Breast epithelium (tissue), 4 donors: ENCODE results near the gene RNASE3. TPM values are rescaled to one million over a fixed set of nuclear protein-coding genes. Genes with fewer than 3 reads are reported as not detected.
A peak's percentile ranks its signal among the peaks of the same experiment; 100 is the strongest.

ENCODE experiments used
- DNase-seq, 2 donors: peaks; one replicate each; pipeline ENCODE4 v3.0.0-alpha.2; 2019; ENCODE audit warnings: low spot score in 2 of 2
- H3K27ac ChIP-seq, 2 donors: fragments of 200-600 bp; sonication (generic) in 1 of 2; one replicate each; pipeline ENCODE4 v1.5.1; 2016 to 2019; ENCODE audit warnings: mild to moderate bottlenecking in 1 of 2
- H3K27me3 ChIP-seq, 2 donors: fragments of 200-600 bp; sonication (generic) in 1 of 2; one replicate each; pipeline versions ENCODE4 v1.5.1 to v1.6.0; 2017 to 2019; ENCODE audit warnings: control low read depth in 1 of 2, mild to moderate bottlenecking in 1 of 2
- H3K36me3 ChIP-seq: fragments of 200-600 bp; one replicate; pipeline ENCODE4 v1.5.1; 2019
- H3K4me1 ChIP-seq, 2 donors: fragments of 200-600 bp; sonication (generic); one replicate each; pipeline ENCODE4 v1.5.1; 2016 to 2019; ENCODE audit warnings: control low read depth in 1 of 2
- H3K4me3 ChIP-seq, 3 donors: fragments of 200-600 bp; sonication (generic); 1 replicate in 2 of 3; 2 replicates in 1 of 3; pipeline ENCODE4 v1.5.1; 2016 to 2019; ENCODE audit warnings: mild to moderate bottlenecking in 3 of 3, moderate library complexity in 2 of 3
- H3K9me3 ChIP-seq, 2 donors: fragments of 200-600 bp; sonication (generic) in 1 of 2; one replicate each; pipeline ENCODE4 v1.5.1; 2016 to 2019; ENCODE audit warnings: control low read depth in 1 of 2
- POLR2A ChIP-seq: fragments of 450-650 bp; IDR thresholded peaks from one replicate; pipeline ENCODE4 v1.6.1; 2016; ENCODE audit warnings: antibody characterized with exemption, mild to moderate bottlenecking, moderate library complexity
- POLR2AphosphoS5 ChIP-seq, 3 donors: sonication (generic); formaldehyde crosslinking; IDR thresholded peaks; one replicate each; pipeline ENCODE4 v1.6.1; 2017; ENCODE audit warnings: antibody characterized with exemption in 3 of 3
- intact Hi-C: fragments of 100-400 bp; cut with DNase I; formaldehyde crosslinking; loops from one replicate; pipeline ENCODE4 v1.15.1; 2023; ENCODE audit warnings: low total_unique reads
- total RNA-seq, 3 donors: library from RNA; depleted of rRNA; stranded (reverse); fragments of >200 nt; gene quantifications; one replicate each; pipeline ENCODE4 v1.1.0, GENCODE V29; 2016
- TF ChIP-seq, protein P1 (sequence below), 3 donors: fragments of 450-650 bp; IDR thresholded peaks; one replicate each; pipeline ENCODE4 v1.5.1; 2016 to 2017; ENCODE audit warnings: antibody characterized with exemption in 3 of 3, mild to moderate bottlenecking in 3 of 3, moderate library complexity in 3 of 3

RNASE3 gene
- total RNA-seq, 3 donors from 2014 or later = not detected

DNA sequence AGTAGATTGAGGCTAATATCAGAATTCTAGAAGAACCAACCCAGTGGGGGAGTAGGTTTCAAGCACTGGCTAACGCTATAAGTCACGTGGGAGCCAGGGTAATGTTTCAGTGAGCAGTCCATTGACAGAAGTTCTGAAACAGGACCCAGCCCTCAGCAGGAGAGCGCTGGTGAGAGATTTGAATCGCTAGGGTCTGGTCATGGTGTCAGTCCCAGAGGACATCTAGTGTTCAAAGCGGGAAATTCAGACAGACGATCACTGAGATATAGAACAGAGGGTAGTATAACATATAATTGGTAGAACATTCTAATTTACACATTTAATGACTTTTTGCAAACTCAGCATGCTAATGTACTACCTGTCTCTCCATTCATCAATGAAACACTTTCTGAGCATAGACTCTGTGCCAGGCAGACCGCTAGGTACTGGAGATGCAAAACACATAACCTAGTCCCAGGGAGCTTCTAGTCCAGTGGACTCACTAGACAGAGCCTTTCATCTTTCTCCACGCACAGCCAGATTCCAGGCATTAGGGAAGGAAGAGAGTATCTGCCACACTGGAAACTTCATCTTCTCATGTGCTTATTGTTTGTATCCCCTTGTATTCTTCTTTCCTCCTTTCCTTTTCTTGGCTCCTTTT lies 35.4 kb upstream of the RNASE3 start:
- H3K36me3 ChIP-seq = no peaks in the 10 kb centered on the region
- no peak overlapping the region for H3K27ac ChIP-seq
- no peaks in the 10 kb centered on the region for H3K9me3 ChIP-seq
- peak in 1 of 2 donors; percentile 45 for DNase-seq
- intact Hi-C loops = loop anchor here (5.0 kb wide), 1 partner anchor 158 kb away; no protein-coding TSS in a partner anchor
- H3K27me3 ChIP-seq = no peaks in the 10 kb centered on the region
- no peak overlapping the region for H3K4me3 ChIP-seq
- TF ChIP-seq POLR2AphosphoS5 (IDR thresholded peaks at IDR 0.05) (peak in 1 of 3 donors; percentile 20), POLR2A (no peak)
- TF ChIP-seq, protein P1, sequence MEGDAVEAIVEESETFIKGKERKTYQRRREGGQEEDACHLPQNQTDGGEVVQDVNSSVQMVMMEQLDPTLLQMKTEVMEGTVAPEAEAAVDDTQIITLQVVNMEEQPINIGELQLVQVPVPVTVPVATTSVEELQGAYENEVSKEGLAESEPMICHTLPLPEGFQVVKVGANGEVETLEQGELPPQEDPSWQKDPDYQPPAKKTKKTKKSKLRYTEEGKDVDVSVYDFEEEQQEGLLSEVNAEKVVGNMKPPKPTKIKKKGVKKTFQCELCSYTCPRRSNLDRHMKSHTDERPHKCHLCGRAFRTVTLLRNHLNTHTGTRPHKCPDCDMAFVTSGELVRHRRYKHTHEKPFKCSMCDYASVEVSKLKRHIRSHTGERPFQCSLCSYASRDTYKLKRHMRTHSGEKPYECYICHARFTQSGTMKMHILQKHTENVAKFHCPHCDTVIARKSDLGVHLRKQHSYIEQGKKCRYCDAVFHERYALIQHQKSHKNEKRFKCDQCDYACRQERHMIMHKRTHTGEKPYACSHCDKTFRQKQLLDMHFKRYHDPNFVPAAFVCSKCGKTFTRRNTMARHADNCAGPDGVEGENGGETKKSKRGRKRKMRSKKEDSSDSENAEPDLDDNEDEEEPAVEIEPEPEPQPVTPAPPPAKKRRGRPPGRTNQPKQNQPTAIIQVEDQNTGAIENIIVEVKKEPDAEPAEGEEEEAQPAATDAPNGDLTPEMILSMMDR (IDR thresholded peaks at IDR 0.05) = peak; percentile 62 to 89 (median 87)
- no peaks in the 10 kb centered on the region for H3K4me1 ChIP-seq

DNA sequence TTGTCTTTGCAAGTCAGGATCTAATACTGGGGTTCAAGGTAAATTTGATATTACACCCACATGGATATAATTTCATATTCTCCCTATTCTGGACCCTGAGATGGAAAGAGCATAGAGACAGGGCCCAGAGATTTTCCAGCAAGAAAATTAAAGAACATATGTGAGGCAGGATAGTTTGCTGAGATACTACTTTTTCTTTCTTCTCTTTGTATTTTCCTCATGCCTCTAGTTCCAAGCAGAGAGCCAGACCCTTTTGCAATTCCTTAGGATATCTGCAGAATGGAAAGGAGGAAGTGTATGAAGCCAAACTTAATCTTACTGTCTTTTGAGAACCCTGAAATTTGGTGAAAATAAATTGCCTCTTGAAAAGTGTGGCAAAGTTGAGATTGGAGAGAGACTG lies 34.0 kb upstream of the RNASE3 start:
- intact Hi-C loops = loop anchor here (5.0 kb wide), 1 partner anchor 160 kb away; no protein-coding TSS in a partner anchor
- H3K27me3 ChIP-seq = no peaks in the 10 kb centered on the region
- TF ChIP-seq, protein P1 (IDR thresholded peaks at IDR 0.05) = no peak
- TF ChIP-seq POLR2AphosphoS5 (IDR thresholded peaks at IDR 0.05) (no peak), POLR2A (no peak)
- no peak overlapping the region for H3K4me3 ChIP-seq
- DNase-seq = no peak
- H3K27ac ChIP-seq = no peak overlapping the region
- no peaks in the 10 kb centered on the region for H3K4me1 ChIP-seq
- no peaks in the 10 kb centered on the region for H3K9me3 ChIP-seq
- H3K36me3 ChIP-seq = no peaks in the 10 kb centered on the region

DNA sequence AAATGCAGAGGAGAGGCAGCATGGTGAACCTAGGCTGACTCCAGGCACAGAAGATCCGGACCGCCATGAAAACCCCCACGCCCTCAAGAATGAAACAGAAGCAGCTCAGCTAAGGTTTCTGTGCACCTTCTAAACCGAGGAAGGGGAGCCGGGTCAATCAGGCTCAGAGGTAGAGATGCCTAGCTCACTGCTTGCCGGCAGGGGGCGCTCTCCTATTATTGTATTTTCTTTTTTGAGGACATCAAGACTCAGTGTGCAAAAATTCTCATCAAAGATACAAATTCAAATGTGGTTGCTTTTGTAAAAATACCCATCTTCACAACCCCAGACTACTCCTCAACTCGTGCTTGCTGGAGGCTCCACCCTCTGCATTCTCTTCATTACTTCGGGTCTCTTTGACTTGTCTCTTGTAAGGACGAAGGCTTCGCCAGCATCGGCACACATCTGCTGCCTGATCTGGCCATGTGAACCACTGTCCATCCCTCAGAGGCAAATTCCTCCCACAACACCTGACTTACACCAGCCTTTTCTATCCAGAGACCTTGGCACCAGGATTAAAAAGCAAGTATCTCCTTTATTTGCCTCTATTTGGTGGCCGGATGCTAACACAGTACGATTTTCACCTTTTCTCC lies 33.4 kb upstream of the RNASE3 start:
- H3K4me3 ChIP-seq = peak overlapping the region in 2 of 3 donors; percentile 12 to 38
- no peaks in the 10 kb centered on the region for H3K9me3 ChIP-seq
- H3K4me1 ChIP-seq = no peaks in the 10 kb centered on the region
- no peaks in the 10 kb centered on the region for H3K27me3 ChIP-seq
- H3K27ac ChIP-seq = no peak overlapping the region
- H3K36me3 ChIP-seq = no peaks in the 10 kb centered on the region
- TF ChIP-seq, protein P1 (IDR thresholded peaks at IDR 0.05) = peak; percentile 58 to 88 (median 78)
- TF ChIP-seq POLR2A = no peak
- intact Hi-C loops = loop anchor here (5.0 kb wide), 1 partner anchor 160 kb away; no protein-coding TSS in a partner anchor
- peak; percentile 42 to 76 for DNase-seq

DNA sequence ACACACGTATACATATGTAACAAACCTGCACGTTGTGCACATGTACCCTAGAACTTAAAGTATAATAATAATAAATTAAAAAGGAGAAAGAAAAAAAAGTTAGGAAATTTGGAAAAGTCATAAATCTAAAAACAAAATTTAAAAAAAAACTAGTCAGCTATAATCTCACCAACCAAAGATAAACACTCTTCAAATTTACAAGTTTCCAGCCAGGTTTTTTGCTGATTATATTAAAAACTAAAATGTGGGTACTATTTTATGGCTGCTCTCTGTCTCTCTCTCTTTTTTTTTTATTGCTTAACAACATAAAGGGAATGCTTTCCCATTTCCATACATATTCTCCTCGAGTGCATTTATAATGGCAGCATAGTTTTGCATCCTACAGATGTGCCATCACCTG lies 25.0 kb upstream of the RNASE3 start:
- H3K27ac ChIP-seq = no peak overlapping the region
- no peaks in the 10 kb centered on the region for H3K4me1 ChIP-seq
- TF ChIP-seq POLR2AphosphoS5 (IDR thresholded peaks at IDR 0.05) (no peak), POLR2A (no peak)
- TF ChIP-seq, protein P1 (IDR thresholded peaks at IDR 0.05) = no peak
- H3K36me3 ChIP-seq = no peaks in the 10 kb centered on the region
- H3K4me3 ChIP-seq = no peak overlapping the region
- intact Hi-C loops = no loop called here
- peaks cover 0 to 3% of the 10 kb centered on the region in 2 donors for H3K27me3 ChIP-seq
- no peak for DNase-seq
- no peaks in the 10 kb centered on the region for H3K9me3 ChIP-seq

DNA sequence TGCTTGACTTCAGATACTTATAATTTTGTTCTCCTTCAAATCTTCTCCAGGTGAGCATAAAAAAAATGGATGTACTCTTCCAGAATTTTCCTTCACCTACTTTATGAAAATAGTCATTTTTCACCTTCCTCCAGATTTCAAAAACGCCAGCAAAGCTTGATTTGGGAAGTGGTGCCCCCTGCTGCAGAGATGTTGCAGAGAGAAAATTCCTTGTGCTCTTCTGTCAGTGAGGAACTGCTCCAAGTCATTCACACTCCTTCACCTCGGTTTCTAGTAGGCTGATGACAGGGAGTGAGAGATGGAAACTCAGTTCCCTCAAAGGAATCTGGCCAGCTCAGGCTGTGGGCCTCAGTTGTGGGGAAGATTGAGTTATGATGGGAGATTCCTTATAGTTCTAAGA lies 24.2 kb upstream of the RNASE3 start:
- no peak for DNase-seq
- intact Hi-C loops = no loop called here
- H3K27me3 ChIP-seq = peaks cover 0 to 3% of the 10 kb centered on the region in 2 donors
- H3K36me3 ChIP-seq = no peaks in the 10 kb centered on the region
- TF ChIP-seq, protein P1 (IDR thresholded peaks at IDR 0.05) = peak in 1 of 3 donors; percentile 14
- no peak for TF ChIP-seq POLR2A
- H3K4me1 ChIP-seq = no peaks in the 10 kb centered on the region
- H3K9me3 ChIP-seq = no peaks in the 10 kb centered on the region
- H3K27ac ChIP-seq = no peak overlapping the region
- no peak overlapping the region for H3K4me3 ChIP-seq
